Kidney epithelial cell (primary cell): ENCODE data around the gene EVX2. TPM values are rescaled to one million over a fixed set of nuclear protein-coding genes. Genes with fewer than 3 reads are reported as not detected.

Source experiments
- DNase-seq: peaks from one replicate; pipeline ENCODE4 v3.0.0-alpha.2; 2010; ENCODE audit warnings: low read depth
- H3K27me3 ChIP-seq: 2 replicates; pipeline ENCODE4 v1.6.0; 2011; ENCODE audit warnings: low read length; ENCODE audit not compliant: control insufficient read depth, insufficient read depth
- H3K36me3 ChIP-seq: 2 replicates; pipeline ENCODE4 v1.5.1; 2011; ENCODE audit warnings: low read length; ENCODE audit not compliant: control insufficient read depth, insufficient read depth
- H3K4me3 ChIP-seq: 2 replicates; pipeline ENCODE4 v1.5.1; 2011; ENCODE audit warnings: low read depth, mild to moderate bottlenecking, control low read depth, low read length
- total RNA-seq: library from RNA; depleted of rRNA; stranded (reverse); fragments of >200 nt; gene quantifications from 2 replicates; pipeline ENCODE4 v1.2.3, GENCODE V29; 2015
- TF ChIP-seq, protein P1 (sequence below): IDR thresholded peaks from 2 replicates; pipeline ENCODE4 v1.5.1; 2011; ENCODE audit warnings: mild to moderate bottlenecking, moderate library complexity, low read length, control low read depth, inconsistent platforms; ENCODE audit not compliant: insufficient read depth, poor library complexity, severe bottlenecking

The EVX2 gene
- total RNA-seq, 1 donor from 2014 or later: not detected

DNA sequence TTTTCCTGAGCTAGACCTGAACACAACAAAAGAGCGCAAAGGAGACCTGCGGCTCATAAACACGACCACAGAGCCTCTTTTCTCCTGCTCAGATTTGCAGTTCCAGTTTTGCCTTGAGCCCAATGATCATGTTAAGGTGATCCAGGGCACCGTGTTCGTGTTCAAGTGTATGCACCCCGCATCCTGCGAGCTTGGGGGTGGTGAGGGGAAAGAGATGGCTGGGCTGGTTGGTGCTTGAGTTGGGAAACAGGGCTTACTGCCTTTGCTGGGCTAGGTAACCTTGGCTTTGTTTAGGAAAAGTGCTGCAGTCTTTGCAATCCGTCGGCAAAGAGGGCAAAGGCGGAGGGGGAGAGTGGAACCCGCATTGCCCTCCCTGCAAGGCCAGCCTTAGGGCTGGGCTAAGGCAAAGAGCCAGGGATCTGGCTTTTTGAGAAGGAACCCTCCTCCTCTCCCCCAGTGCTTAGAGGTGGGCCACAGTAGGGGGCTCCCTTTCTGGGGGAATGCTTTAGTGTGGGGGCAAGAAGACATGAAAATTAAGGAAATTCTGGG, 34.1 kb upstream of the EVX2 start:
- Histone ChIP-seq H3K4me3 (peak overlapping the region; percentile 65), H3K27me3 (peaks cover 2% of the 10 kb centered on the region)
- TF ChIP-seq, protein P1, sequence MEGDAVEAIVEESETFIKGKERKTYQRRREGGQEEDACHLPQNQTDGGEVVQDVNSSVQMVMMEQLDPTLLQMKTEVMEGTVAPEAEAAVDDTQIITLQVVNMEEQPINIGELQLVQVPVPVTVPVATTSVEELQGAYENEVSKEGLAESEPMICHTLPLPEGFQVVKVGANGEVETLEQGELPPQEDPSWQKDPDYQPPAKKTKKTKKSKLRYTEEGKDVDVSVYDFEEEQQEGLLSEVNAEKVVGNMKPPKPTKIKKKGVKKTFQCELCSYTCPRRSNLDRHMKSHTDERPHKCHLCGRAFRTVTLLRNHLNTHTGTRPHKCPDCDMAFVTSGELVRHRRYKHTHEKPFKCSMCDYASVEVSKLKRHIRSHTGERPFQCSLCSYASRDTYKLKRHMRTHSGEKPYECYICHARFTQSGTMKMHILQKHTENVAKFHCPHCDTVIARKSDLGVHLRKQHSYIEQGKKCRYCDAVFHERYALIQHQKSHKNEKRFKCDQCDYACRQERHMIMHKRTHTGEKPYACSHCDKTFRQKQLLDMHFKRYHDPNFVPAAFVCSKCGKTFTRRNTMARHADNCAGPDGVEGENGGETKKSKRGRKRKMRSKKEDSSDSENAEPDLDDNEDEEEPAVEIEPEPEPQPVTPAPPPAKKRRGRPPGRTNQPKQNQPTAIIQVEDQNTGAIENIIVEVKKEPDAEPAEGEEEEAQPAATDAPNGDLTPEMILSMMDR: no peak

DNA sequence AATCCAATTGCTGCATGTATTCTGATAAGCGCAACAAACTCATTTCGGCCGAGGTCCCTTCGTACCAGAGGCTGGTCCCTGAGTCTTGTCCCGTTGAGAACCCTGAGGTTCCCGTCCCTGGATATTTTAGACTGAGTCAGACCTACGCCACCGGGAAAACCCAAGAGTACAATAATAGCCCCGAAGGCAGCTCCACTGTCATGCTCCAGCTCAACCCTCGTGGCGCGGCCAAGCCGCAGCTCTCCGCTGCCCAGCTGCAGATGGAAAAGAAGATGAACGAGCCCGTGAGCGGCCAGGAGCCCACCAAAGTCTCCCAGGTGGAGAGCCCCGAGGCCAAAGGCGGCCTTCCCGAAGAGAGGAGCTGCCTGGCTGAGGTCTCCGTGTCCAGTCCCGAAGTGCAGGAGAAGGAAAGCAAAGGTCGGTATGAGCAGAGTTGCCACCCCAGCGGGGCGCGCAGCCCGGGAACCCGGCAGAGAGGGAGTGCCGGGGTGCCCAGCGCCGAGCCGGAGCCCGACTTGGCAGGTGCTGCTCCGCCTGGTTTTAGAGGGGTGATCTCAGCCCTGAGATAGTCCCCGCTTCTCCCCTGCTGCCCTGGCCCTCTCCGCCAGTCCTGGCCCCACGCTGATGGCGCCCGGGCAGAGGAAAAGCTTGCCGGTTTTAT, 33.5 kb upstream of the EVX2 start:
- Histone ChIP-seq H3K4me3 (peak overlapping the region; percentile 65), H3K27me3 (peaks cover 2% of the 10 kb centered on the region), H3K36me3 (no peaks in the 10 kb centered on the region)
- DNase-seq: no peak
- TF ChIP-seq, protein P1: no peak

More for the DNA sequence above, 34.1 kb upstream of the EVX2 start:
- no peaks in the 10 kb centered on the region for H3K36me3 ChIP-seq
- DNase-seq: no peak

DNA sequence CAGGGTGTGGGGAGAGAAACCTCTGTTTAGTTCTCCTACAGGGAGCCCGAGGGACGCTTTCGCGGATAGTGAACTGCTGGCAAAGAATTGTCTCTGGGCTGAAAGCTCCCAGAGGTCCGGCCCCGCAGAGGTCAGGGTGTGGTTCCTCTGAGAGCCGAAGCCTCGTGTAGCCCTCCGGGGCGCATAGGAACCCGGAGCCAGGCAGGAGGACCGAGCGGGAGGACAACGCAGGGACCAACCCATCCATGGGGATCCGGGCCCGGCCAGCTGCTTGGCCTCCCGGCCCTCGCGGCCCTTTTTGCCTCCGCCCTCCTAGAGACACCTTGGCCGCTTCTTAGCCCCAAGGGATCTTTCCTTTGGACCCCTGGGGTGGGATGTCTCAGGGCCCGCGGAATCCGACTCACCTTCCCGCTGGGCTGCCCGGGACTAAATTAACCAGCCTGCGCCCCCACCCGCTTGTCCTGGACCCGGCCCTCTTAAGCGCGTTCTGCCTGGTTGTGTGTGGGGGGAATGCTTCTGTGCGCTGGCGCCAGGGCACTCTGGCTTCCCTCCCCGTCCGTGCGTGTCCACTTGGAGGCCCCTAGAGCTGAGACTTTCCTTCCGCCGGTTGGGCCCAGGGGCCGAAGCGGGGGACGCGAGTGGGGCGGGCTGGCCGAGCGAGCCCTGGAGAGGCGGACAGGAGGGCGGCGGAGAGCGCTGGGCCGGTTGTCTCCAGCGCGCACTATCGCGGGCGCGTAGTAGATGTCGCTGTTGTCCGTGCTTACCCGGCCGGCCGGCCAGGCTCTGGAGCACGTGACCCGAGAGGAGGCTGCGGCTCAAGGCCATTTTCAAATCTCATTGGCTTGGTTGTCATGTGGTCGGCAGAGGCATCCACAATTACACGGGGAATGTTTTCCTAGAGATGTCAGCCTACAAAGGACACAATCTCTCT, 32.4 kb upstream of the EVX2 start, which contains the start of gene HOXD10:
HOXD10 (plus strand) TSS at position 896 of the 931 bp plus-strand sequence. CDS start 56 bp downstream, outside the sequence.
- peak; percentile 82 for DNase-seq
- H3K4me3 ChIP-seq: peak within 1 kb of the TSS; percentile 65
- no peaks in the 10 kb centered on the region for H3K36me3 ChIP-seq
- TF ChIP-seq, protein P1: peak; percentile 57
- H3K27me3 ChIP-seq: peaks cover 2% of the 10 kb centered on the region

DNA sequence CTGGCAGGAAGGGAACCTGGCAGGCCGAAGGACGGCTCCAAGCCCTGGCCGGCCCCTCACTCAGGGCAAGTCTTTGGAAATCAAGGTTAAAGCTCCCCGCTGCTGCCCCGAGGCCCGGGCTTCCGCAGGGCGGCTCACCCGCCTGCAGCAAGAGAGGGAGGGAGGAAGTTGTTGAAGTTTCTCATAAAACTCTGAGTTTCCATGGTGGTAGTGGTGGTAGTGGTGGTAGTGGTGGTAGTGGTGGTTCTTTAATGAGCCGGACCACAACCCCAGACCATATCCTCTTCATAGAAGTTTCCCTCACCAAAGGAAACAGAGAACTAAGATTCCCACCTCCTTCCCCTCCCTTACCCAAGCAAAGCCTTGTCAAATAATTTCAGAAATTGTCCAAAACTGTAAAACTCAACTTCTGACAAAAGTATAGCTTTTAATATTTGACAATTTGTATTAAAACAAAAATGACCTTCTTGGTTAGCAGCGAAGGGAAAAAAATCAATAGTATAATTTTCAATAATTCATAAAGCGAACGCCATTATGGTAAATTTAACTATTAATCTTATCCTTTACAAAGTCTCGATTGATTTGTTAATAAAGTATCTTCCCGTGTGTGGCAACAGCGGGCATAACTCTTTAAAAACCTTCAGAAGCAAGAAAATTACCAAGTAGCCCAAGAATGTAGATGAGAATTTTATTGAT, 31.3 kb upstream of the EVX2 start:
- Histone ChIP-seq H3K4me3 (peak overlapping the region; percentile 65), H3K27me3 (peaks cover 2% of the 10 kb centered on the region), H3K36me3 (no peaks in the 10 kb centered on the region)
- TF ChIP-seq, protein P1: no peak
- no peak for DNase-seq

DNA sequence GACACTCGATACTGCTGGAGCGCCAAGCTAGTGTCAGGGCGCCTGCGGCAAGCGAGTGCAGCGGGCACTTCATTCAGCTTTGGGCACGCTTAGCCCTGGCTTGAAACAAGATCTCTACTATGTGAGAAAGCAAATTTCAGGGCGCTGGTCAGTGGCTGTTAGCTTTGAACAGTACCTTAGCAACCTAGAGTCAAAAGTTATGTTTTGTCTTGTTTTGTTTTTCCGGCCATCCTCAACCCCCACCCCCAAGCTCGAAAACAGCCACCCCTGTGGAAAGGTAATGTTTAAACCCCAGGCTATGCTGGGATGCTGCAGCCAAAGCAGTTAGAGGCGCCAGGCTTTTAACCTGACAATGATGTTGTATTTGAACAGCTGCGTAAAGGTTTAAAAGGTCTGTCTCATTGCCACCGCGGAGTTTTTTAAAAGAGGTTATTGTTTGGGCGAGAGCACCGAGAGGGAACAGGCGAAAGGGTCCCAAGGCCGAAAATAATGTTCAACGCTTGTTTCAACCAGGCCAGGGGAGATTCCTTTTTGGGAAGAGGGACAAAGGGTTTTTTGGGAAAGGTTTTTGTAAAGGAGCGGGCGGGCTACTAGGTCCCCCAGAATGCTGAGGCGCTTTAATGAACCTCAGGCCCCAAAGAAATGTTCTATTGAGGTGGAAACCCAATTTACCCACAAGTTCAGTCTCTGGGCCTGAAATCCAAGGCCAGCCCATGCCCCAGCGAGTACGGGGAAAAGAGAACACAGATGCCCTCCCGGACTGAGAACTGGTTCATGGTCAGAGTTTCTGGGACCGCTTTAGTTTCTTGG, 30.6 kb upstream of the EVX2 start:
- Histone ChIP-seq H3K36me3 (no peaks in the 10 kb centered on the region), H3K27me3 (peaks cover 2% of the 10 kb centered on the region), H3K4me3 (peak overlapping the region; percentile 65)
- TF ChIP-seq, protein P1: no peak
- DNase-seq: no peak
